Panc1 (cell line): ENCODE measurements around the gene STRADA.

Source experiments
- CTCF ChIP-seq: fragments of 450-650 bp; IDR thresholded peaks from 2 replicates; pipeline ENCODE4 v1.5.1; 2017; ENCODE audit warnings: mild to moderate bottlenecking
- POLR2AphosphoS5 ChIP-seq: IDR thresholded peaks from 2 replicates; pipeline ENCODE4 v1.6.1; 2012; ENCODE audit warnings: mild to moderate bottlenecking, low read depth, low read length, moderate library complexity
- SIN3A ChIP-seq: IDR thresholded peaks from 2 replicates; pipeline ENCODE4 v1.6.1; 2012; ENCODE audit warnings: low read depth, mild to moderate bottlenecking, low read length, moderate library complexity, borderline replicate concordance; ENCODE audit not compliant: insufficient read depth
- TF ChIP-seq, protein P1 (sequence below), 2 experiments: IDR thresholded peaks; 2 replicates each; pipeline ENCODE4 v1.6.1; 2011 to 2012; ENCODE audit warnings: low read depth in 2 of 2, control low read depth in 1 of 2, low read length in 1 of 2, mild to moderate bottlenecking in 1 of 2, moderate library complexity in 1 of 2; ENCODE audit not compliant: insufficient read depth in 1 of 2

DNA sequence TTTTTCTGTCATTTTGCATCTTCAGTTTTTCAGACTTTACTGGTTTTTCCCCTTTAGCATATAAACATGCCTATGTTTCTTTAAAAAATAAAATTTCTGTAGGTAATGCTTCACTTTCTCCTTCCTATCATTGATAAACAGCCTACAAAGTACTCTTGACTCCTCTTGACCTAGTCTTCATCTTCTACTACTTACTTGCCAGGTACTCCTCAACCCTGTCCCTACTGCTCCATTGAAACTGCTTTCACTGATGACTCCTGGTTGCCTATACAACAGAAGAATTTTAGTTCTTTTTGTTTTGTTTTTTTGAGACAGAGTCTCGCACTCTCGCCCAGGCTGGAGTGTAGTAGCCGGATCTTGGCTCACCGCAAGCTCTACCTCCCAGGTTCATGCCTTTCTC lies 39.3 kb upstream of the STRADA start:
- no peak for TF ChIP-seq CTCF
- TF ChIP-seq, protein P1, sequence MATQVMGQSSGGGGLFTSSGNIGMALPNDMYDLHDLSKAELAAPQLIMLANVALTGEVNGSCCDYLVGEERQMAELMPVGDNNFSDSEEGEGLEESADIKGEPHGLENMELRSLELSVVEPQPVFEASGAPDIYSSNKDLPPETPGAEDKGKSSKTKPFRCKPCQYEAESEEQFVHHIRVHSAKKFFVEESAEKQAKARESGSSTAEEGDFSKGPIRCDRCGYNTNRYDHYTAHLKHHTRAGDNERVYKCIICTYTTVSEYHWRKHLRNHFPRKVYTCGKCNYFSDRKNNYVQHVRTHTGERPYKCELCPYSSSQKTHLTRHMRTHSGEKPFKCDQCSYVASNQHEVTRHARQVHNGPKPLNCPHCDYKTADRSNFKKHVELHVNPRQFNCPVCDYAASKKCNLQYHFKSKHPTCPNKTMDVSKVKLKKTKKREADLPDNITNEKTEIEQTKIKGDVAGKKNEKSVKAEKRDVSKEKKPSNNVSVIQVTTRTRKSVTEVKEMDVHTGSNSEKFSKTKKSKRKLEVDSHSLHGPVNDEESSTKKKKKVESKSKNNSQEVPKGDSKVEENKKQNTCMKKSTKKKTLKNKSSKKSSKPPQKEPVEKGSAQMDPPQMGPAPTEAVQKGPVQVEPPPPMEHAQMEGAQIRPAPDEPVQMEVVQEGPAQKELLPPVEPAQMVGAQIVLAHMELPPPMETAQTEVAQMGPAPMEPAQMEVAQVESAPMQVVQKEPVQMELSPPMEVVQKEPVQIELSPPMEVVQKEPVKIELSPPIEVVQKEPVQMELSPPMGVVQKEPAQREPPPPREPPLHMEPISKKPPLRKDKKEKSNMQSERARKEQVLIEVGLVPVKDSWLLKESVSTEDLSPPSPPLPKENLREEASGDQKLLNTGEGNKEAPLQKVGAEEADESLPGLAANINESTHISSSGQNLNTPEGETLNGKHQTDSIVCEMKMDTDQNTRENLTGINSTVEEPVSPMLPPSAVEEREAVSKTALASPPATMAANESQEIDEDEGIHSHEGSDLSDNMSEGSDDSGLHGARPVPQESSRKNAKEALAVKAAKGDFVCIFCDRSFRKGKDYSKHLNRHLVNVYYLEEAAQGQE (IDR thresholded peaks at IDR 0.05; ENCODE audit: insufficient read depth in 1 of 2, low read depth in 2 of 2, low read length in 1 of 2): no peak
- TF ChIP-seq POLR2AphosphoS5: no peak
- TF ChIP-seq SIN3A: no peak
